Measurements from ENCODE around the gene INPP5J.
A peak's percentile ranks its signal among the peaks of the same experiment; 100 is the strongest.

INPP5J gene

GRCh38 chr22:31081963-31082605 lies 40.7 kb upstream of the INPP5J start:
- peaks cover 24% of the 10 kb centered on the region for H3K4me1 ChIP-seq (ENCODE audit: control insufficient read depth, insufficient read depth, low read length, unreplicated experiment)
- H2AFZ ChIP-seq (ENCODE audit: low read length, unreplicated experiment) = no peak overlapping the region
- H3K79me2 ChIP-seq (ENCODE audit: control insufficient read depth, insufficient read depth, low read length, unreplicated experiment) = peaks cover 50% of the 10 kb centered on the region
- no peaks in the 10 kb centered on the region for H3K36me3 ChIP-seq (ENCODE audit: insufficient read depth, low read length)
- no peaks in the 10 kb centered on the region for H3K27me3 ChIP-seq (ENCODE audit: insufficient read depth, low read length)
- peak overlapping the region; percentile 82 for H3K4me3 ChIP-seq (ENCODE audit: low read depth, low read length)
- peak overlapping the region; percentile 84 for H3K27ac ChIP-seq (ENCODE audit: low read depth, low read length)

GRCh38 chr22:31082606-31083376 lies 40.0 kb upstream of the INPP5J start:
- no peaks in the 10 kb centered on the region for H3K27me3 ChIP-seq (ENCODE audit: insufficient read depth, low read length)
- peak overlapping the region; percentile 84 for H3K27ac ChIP-seq (ENCODE audit: low read depth, low read length)
- H3K4me3 ChIP-seq (ENCODE audit: low read depth, low read length) = peak overlapping the region; percentile 82
- peaks cover 56% of the 10 kb centered on the region for H3K79me2 ChIP-seq (ENCODE audit: control insufficient read depth, insufficient read depth, low read length, unreplicated experiment)
- peaks cover 24% of the 10 kb centered on the region for H3K4me1 ChIP-seq (ENCODE audit: control insufficient read depth, insufficient read depth, low read length, unreplicated experiment)
- H3K36me3 ChIP-seq (ENCODE audit: insufficient read depth, low read length) = no peaks in the 10 kb centered on the region
- H2AFZ ChIP-seq (ENCODE audit: low read length, unreplicated experiment) = no peak overlapping the region

GRCh38 chr22:31083377-31083768 lies 39.4 kb upstream of the INPP5J start:
- H3K36me3 ChIP-seq (ENCODE audit: insufficient read depth, low read length) = no peaks in the 10 kb centered on the region
- peak overlapping the region; percentile 82 for H3K4me3 ChIP-seq (ENCODE audit: low read depth, low read length)
- peaks cover 56% of the 10 kb centered on the region for H3K79me2 ChIP-seq (ENCODE audit: control insufficient read depth, insufficient read depth, low read length, unreplicated experiment)
- H3K4me1 ChIP-seq (ENCODE audit: control insufficient read depth, insufficient read depth, low read length, unreplicated experiment) = peaks cover 24% of the 10 kb centered on the region
- H3K27me3 ChIP-seq (ENCODE audit: insufficient read depth, low read length) = no peaks in the 10 kb centered on the region
- 0 out of 2 replicates have a peak overlapping the region, but pooled peaks have one; percentile 84 for H3K27ac ChIP-seq (ENCODE audit: low read depth, low read length)
- H2AFZ ChIP-seq (ENCODE audit: low read length, unreplicated experiment) = no peak overlapping the region

DNA sequence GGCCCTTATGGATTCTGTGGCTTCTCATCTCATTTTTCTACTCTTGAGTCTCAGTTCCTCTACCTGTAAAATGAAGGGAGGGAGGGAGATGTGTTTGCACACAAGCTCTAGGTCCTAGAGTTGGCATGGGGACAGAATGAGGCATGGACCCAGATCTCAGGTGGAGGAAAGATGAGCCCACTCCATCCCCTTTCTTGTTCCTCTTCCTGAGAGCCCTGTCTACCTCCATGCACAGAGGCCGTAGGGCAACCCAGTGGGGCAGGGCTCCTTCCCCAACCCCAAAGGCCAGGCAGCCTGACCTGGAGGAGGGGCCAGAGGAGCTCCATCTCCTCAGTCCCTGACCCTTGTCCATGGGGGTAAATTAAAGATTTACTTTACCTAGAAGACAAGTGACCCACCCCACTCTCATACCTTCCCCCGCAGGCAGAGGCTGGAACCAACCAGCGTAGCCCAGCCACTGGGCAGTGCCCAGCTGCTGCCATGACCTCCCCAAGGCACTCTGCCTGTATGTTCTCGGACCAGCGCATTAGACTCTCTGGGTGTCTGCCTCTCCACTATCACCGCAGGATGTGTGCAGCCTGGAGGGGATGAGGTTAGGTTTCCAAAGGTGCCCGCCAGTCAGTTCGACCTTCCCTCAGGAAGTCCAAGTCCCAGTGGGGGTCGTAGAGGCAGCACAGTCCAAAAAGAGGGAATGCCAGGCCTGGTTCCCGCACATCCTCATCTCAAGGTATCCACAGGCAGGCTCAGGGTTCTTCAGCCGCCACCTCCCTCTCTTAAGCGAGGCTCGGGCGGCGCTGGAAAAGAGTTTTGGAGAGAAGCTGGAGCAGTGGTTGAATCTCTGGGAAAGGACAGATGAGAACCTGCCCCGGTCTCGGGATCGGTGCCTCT lies 38.6 kb upstream of the INPP5J start:
- H3K27ac ChIP-seq (ENCODE audit: low read depth, low read length) = peak overlapping the region; percentile 62
- H2AFZ ChIP-seq (ENCODE audit: low read length, unreplicated experiment) = peak overlapping the region; percentile 50
- no peaks in the 10 kb centered on the region for H3K36me3 ChIP-seq (ENCODE audit: insufficient read depth, low read length)
- peaks cover 24% of the 10 kb centered on the region for H3K4me1 ChIP-seq (ENCODE audit: control insufficient read depth, insufficient read depth, low read length, unreplicated experiment)
- H3K4me3 ChIP-seq (ENCODE audit: low read depth, low read length) = peak overlapping the region; percentile 82
- no peaks in the 10 kb centered on the region for H3K27me3 ChIP-seq (ENCODE audit: insufficient read depth, low read length)
- peaks cover 56% of the 10 kb centered on the region for H3K79me2 ChIP-seq (ENCODE audit: control insufficient read depth, insufficient read depth, low read length, unreplicated experiment)

DNA sequence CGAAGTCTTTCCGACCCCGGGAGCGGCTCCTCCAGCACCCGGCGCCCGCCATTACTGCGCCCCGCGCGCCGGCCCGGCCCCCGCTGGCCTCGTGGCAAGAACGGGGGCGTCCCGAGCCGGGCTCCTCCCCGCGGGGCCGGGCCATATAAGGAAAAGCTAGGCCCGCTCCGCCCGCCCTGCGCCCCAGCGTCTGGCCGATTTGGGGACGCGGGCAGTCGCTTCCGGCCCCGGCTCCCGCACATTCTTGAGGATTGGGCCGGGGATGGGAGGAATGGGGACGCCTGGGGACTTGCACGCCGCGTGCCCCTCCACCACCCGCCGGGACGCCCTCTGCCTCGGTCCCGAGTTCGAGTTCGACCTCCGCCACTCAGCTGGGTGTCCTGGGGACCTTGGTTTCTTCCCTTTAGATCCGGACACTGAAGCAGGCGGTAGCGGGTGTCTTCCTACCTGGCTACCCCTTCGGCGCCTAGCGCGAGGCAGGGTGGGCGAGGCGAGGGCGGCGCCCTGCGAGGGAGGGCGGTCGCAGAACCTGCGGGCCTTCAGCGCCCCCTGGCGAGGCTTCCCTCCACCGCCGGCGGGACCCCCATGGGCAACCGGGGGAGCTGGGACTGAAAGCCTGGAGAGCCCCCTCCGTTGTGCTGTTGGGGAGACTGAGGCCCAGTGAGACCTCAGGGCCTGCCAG lies 37.8 kb upstream of the INPP5J start:
- no peaks in the 10 kb centered on the region for H3K27me3 ChIP-seq (ENCODE audit: insufficient read depth, low read length)
- peak overlapping the region; percentile 82 for H3K4me3 ChIP-seq (ENCODE audit: low read depth, low read length)
- H3K4me1 ChIP-seq (ENCODE audit: control insufficient read depth, insufficient read depth, low read length, unreplicated experiment) = peaks cover 24% of the 10 kb centered on the region
- peaks cover 56% of the 10 kb centered on the region for H3K79me2 ChIP-seq (ENCODE audit: control insufficient read depth, insufficient read depth, low read length, unreplicated experiment)
- no peak overlapping the region for H2AFZ ChIP-seq (ENCODE audit: low read length, unreplicated experiment)
- H3K36me3 ChIP-seq (ENCODE audit: insufficient read depth, low read length) = no peaks in the 10 kb centered on the region
- peak overlapping the region; percentile 62 for H3K27ac ChIP-seq (ENCODE audit: low read depth, low read length)

- no peaks in the 10 kb centered on the region for H3K27me3 ChIP-seq (ENCODE audit: insufficient read depth, low read length)
- H3K4me3 ChIP-seq (ENCODE audit: low read depth, low read length) = peak overlapping the region; percentile 82
- H3K36me3 ChIP-seq (ENCODE audit: insufficient read depth, low read length) = no peaks in the 10 kb centered on the region
- H3K79me2 ChIP-seq (ENCODE audit: control insufficient read depth, insufficient read depth, low read length, unreplicated experiment) = peaks cover 56% of the 10 kb centered on the region
- no peak overlapping the region for H2AFZ ChIP-seq (ENCODE audit: low read length, unreplicated experiment)
- peaks cover 23% of the 10 kb centered on the region for H3K4me1 ChIP-seq (ENCODE audit: control insufficient read depth, insufficient read depth, low read length, unreplicated experiment)
- H3K27ac ChIP-seq (ENCODE audit: low read depth, low read length) = peak overlapping the region; percentile 56; the same call in 1 of the 2 replicates
Observed at GRCh38 chr22:31085493-31085824, 37.3 kb upstream of the INPP5J start.

GRCh38 chr22:31085928-31086327 lies 36.8 kb upstream of the INPP5J start:
- H2AFZ ChIP-seq (ENCODE audit: low read length, unreplicated experiment) = no peak overlapping the region
- H3K36me3 ChIP-seq (ENCODE audit: insufficient read depth, low read length) = no peaks in the 10 kb centered on the region
- no peak overlapping the region for H3K4me3 ChIP-seq (ENCODE audit: low read depth, low read length)
- H3K79me2 ChIP-seq (ENCODE audit: control insufficient read depth, insufficient read depth, low read length, unreplicated experiment) = peaks cover 56% of the 10 kb centered on the region
- no peak overlapping the region; the same call in 1 of the 2 replicates for H3K27ac ChIP-seq (ENCODE audit: low read depth, low read length)
- H3K4me1 ChIP-seq (ENCODE audit: control insufficient read depth, insufficient read depth, low read length, unreplicated experiment) = peaks cover 20% of the 10 kb centered on the region
- no peaks in the 10 kb centered on the region for H3K27me3 ChIP-seq (ENCODE audit: insufficient read depth, low read length)

GRCh38 chr22:31086703-31087330 lies 35.9 kb upstream of the INPP5J start:
- Histone ChIP-seq H3K79me2 (ENCODE audit: control insufficient read depth, insufficient read depth, low read length, unreplicated experiment) (peaks cover 50% of the 10 kb centered on the region), H2AFZ (ENCODE audit: low read length, unreplicated experiment) (no peak overlapping the region), H3K4me1 (ENCODE audit: control insufficient read depth, insufficient read depth, low read length, unreplicated experiment) (peaks cover 20% of the 10 kb centered on the region), H3K27ac (ENCODE audit: low read depth, low read length) (no peak overlapping the region), H3K4me3 (ENCODE audit: low read depth, low read length) (no peak overlapping the region), H3K27me3 (ENCODE audit: insufficient read depth, low read length) (no peaks in the 10 kb centered on the region), H3K36me3 (ENCODE audit: insufficient read depth, low read length) (no peaks in the 10 kb centered on the region)

GRCh38 chr22:31087744-31088215 lies 35.0 kb upstream of the INPP5J start:
- no peaks in the 10 kb centered on the region for H3K36me3 ChIP-seq (ENCODE audit: insufficient read depth, low read length)
- peaks cover 43% of the 10 kb centered on the region for H3K79me2 ChIP-seq (ENCODE audit: control insufficient read depth, insufficient read depth, low read length, unreplicated experiment)
- peaks cover 16% of the 10 kb centered on the region for H3K4me1 ChIP-seq (ENCODE audit: control insufficient read depth, insufficient read depth, low read length, unreplicated experiment)

More at GRCh38 chr22:31087744-31088215, 35.0 kb upstream of the INPP5J start:
- Histone ChIP-seq H2AFZ (ENCODE audit: low read length, unreplicated experiment) (no peak overlapping the region), H3K27ac (ENCODE audit: low read depth, low read length) (no peak overlapping the region), H3K27me3 (ENCODE audit: insufficient read depth, low read length) (no peaks in the 10 kb centered on the region), H3K4me3 (ENCODE audit: low read depth, low read length) (no peak overlapping the region)
